Hematopoietic multipotent progenitor cell treated with erythropoietin and hydrocortisone succinate and interleukin-3 and kit ligand, for 17 days (in vitro differentiated cells): ENCODE results near the gene PRKX.
"Not testable (repeated sequence)": the region's sequence is repeated elsewhere in the genome, so short reads cannot be mapped to it uniquely, and the experiment has no call there.

Experiments used
- DNase-seq: peaks from one replicate; pipeline ENCODE4 v3.0.0-alpha.2; 2015; ENCODE audit warnings: low spot score

PRKX gene

DNA sequence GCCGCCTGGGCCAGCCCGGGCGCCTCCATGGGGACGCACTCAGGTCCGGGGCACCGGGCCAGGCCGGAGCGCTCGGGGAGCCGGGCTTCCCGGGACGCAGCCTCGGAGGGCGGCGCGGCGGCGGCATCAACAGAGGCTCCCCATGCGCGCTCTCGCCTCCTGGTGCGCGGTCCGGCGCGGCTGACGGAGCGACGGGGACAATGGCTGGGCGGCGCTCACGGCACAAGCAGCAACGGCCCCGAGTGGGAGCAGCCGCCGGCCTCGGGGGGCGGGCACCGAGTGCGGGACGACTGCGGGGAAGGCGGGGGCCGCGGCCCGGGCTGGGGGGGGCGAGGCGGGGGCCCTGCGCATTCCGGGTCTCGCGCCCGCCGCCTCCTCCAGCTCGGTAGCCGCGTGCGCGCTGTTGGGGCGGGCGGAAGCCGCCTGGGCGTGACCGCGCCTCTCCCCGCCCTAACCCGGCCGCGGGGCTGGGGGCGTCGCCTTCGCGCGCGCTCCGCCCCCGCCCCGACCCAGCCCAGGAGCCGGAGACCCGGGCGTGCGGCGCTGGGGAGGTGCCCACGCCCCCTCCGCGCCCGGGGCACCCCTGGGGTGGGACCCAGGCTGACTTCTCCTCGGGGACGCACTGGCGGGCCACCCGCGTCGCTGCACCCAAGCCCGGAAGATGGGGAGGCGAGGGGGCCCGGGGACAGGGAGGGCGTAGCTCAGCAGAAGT is at the start of gene PRKX:
TSS of gene PRKX (minus strand) at position 425 of the 712 bp plus-strand sequence. CDS start at position 29, 396 bp downstream.
- DNase-seq: peak; percentile 23

GRCh38 chrX:3763111-3763510 is 49.7 kb upstream of the PRKX start:
- no peak for DNase-seq

GRCh38 chrX:3757510-3758025 is 44.1 kb upstream of the PRKX start:
- DNase-seq: no peak

DNA sequence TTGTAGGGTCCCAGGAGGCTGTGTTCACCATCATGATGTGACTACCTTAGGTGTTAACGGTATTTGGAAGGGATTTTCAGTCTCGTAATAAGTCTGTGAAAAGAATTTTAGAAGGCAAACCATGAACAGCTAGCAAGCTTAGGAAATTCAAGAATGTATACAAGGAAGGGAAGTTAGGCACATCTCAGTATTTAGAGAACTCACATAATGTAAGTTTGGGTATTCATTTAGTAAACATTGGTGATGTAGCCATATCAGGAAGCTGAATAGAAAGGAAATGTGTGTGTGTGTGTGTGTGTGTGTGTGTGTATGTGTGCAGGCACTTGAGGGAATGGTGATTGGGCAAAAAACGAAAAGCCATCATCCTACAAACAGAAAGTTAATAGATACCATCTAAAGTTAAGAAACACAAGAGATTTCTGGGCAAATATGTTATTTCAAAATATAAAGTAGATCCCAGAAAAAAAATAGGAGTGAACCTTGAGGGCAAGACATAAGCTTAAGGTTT is 34.7 kb upstream of the PRKX start:
- DNase-seq: no peak

GRCh38 chrX:3743801-3744439 is 30.5 kb upstream of the PRKX start:
- DNase-seq: no peak

- not testable (repeated sequence) for DNase-seq
Measured at GRCh38 chrX:3740946-3741345, 27.5 kb upstream of the PRKX start.

DNA sequence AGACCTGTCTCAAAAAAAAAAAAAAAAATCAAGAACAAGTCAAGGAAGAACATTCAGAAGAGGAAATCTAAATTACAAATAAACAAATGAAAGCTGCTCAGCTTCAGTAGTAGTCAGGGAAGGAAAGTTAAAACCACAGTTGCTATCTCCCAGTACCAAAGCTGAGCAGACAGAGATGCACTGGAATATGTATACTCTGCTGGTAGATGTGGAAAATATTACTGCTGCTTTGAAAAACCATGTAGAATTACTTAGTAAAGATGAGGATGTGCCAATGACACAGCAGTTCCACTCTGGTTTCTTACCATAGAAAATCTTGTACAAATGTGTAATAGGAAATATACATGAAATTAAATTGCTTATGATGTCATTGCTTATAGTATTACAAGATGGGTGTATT is 25.1 kb upstream of the PRKX start:
- no peak for DNase-seq

DNA sequence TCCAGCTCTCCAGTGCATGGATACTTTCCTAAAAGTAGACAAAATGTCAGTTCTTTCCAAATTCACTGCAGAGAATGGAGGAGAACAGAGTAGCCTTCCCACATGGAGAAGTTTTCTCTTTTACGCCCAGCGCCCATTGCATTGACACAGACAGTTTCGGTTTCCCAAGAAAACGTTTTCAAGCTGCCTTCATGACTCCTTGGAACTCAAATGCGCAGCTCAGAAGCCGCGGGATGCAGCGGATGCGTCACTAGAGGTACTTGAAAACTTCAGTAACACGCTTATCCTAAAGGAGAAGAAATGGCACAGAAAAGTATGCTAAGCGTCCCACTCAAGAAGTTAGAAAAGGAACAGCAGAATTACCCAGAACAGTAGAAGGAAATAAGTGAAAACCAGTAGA is 23.1 kb upstream of the PRKX start:
- not testable (repeated sequence) for DNase-seq

- not testable (repeated sequence) for DNase-seq
Measured at GRCh38 chrX:3735891-3736290, 22.4 kb upstream of the PRKX start.

DNA sequence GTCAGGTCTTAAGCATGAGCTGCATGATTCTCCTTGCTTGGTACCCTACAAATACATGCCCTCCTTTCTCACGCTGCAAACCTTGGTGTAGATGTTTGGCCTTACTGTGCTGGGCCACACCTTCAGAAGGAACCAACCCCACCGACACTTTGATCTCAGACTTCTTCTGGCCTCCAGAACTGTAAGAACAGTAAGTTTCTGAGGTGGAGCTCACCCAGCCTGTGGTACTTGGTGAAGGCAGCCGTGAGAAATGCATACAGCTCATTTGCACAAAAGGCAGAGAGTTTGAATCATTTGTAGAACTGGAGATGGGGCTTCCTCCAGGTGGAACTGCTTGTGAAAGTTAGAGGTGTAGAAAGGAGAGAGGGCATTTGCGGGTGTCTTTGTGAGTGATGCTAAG is 21.0 kb upstream of the PRKX start:
- not testable (repeated sequence) for DNase-seq

DNA sequence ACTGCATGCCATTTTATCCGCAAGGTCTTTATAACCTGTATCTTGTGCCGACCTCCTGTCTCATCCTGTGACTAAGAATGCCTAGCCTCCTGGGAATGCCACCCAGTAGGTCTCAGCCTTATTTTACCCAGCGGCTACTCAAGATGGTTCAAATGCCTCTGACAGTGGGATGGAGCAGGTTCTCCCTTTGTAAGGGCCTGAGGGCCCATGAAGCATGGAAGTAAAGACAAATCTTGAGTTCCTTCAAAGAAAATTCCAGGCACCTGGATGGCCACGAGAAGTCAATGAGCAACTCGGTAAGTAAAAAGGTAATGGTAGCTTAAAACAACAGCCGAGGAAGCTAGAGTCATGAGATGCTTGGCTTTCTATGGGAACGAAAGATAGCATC is 19.6 kb upstream of the PRKX start:
- no peak for DNase-seq

DNA sequence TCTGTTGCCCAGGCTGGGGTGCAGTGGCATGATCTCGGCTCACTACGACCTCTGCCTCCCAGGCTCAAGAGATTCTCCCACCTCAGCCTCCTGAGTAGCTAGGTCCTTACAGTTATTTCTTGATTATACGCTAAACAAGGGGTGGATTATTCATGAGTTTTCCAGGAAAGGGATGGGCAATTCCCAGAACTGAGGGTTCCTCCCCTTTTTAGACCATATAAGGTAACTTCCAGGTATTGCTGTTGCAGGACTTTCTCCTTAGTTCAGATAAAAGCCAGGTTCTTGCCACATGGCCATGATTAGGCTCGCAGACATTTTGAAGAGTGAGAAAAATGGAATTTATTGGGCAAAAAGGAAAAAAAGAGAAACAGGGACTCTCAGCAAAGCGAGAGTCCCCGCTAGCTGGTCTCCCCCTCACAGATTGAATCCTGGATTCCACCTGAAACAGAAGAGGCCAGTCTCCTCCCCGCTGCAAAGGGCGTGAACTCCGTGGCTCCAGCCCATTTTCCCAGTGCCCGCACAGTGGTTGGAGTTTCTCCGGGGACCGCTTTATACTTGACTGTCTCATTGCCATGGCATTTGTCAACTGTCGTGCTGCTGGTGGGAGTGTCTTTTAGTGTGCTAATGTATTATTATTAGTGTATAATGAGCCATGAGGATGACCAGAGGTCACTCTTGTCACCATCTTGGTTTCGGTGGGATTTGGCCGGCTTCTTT is 19.0 kb upstream of the PRKX start:
- DNase-seq: not testable (repeated sequence)

DNA sequence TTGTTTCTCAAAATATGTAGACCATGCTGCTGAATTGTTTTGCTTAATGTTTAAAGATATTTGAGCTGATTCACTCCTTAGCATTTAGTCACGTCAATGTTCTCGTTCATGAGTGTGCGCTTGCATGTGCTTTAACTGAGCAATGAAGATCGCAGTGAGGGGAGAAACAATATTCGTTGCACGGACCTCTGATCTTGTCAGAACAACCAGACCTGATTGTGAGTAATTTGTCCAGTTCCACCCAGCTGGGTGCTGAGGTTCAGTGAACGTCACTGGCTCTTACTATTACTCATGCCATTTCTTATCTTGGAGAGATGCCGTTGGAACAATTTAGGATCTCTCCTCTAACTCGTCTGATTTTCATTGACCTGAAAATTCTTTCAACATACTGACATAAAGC is 15.0 kb upstream of the PRKX start:
- DNase-seq: no peak

DNA sequence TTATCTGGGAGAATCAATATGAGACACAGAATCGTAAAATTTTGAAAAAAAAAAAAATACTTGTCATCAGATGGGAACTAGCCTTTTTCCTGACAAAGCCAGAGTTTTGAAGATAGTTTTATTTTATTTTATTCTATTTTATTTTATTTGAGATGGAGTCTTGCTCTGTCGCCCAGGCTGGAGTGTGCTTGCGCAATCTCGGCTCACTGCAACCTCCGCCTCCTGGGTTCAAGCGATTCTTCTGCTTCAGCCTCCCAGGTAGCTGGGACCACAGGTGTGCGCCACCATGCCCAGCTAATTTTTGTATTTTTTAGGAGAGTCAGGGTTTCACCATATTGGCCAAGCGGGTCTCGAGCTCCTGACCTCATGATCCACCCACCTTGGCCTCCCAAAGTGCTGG is 10.0 kb upstream of the PRKX start:
- DNase-seq: not testable (repeated sequence)

GRCh38 chrX:3717742-3718420 is 4.4 kb upstream of the PRKX start:
- DNase-seq: no peak

GRCh38 chrX:3715921-3716320 is 2.5 kb upstream of the PRKX start:
- no peak for DNase-seq

DNA sequence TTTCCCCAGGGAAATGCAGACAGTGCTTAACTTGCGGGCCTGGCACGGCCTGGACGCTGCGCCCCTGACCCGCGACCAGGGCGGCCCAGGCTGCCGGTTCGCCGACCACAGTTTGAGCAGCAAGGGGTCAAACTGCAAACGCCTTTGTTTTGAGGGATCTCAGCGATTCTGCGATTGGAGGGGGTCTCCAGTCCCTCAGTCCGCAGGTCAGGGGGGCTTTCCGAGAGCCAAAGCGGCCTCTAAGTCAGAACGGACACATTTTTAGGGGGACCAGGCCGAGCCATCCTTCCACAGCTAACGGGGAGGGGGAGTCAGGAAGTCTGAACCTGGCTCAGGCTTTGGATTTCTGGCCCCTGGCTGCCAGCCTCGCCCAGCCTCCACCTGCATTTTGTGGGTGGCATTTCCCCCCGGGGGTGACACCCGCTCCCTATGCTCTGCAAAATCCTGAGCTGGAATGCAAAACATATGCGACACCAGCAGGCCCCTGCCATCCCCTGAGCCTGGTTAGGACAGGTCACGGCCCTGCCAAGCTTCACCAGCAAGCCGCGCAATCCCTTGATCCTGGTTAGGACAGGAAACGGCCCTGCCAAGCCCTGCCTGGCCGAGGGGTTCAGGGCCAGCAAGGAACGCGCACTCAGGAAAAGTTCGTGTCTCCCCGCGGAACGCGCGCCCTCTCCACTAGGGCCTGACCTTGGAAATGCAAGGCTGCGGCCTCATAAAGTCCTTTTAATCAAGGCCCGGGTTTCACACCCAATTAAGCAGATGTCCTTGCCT is 1.4 kb upstream of the PRKX start:
- not testable (repeated sequence) for DNase-seq

- no peak for DNase-seq
Measured at GRCh38 chrX:3713937-3714434, 537 bp upstream of the PRKX start.

- DNase-seq: no peak
Measured at GRCh38 chrX:3712870-3713224, 602 bp downstream of the PRKX start.

DNA sequence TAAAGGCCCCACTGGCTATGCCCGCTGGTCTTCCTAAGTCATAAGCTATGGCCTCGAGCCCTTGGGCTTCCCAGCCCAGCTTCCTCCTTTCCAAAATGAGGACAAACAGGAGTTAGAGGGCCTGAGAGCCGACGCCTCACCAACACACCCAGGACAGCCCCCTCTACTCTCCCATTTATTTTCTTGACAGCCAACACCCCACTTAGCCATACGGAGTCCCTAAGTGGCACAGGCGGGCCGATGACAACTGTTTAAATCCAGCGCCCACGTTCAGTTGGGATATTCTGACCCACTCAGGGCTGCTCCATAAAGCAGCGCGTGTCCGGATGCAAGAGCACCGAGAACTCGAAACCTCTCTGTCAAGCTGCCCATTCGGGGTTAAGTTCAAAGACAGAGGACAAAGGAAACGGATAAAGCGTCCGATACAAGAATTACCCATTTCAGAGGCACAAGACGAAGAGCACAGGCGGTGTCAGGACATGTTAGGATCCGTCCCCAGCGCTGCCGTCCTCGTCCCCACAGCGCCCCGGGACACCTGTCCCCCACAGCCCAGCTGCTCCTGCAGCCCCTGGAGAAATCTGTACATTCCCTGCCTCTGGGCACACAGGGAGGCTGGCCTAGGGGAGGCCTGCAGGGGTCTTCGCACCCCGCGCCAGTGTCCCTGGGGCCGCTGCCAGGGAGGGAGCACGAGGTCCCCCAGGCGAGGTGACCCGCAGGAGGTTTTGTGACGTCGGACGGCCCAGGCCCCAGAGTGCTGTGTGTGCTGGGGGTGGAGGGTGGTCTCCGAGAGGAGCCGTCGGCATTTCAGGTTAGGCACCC is 1.2 kb downstream of the PRKX start:
- DNase-seq: no peak
